ENCODE data around the gene AKIRIN1. TPM values are rescaled to one million over a fixed set of nuclear protein-coding genes. Genes with fewer than 3 reads are reported as not detected.
A peak's percentile ranks its signal among the peaks of the same experiment; 100 is the strongest.

The AKIRIN1 gene
- total RNA-seq, 1 experiment from 2014 or later = 60.0 TPM

GRCh38 chr1:39023140-39023539 lies 32.1 kb downstream of the AKIRIN1 start (continued):
- no peak for TF ChIP-seq RAD21 (IDR thresholded peaks at IDR 0.05; ENCODE audit: low read depth)

- no peaks in the 10 kb centered on the region for H3K9me3 ChIP-seq (ENCODE audit: control insufficient read depth in 1 of 2, insufficient read depth in 1 of 2, low read depth in 1 of 2, low read length in 2 of 2)
- peaks cover 7 to 17% of the 10 kb centered on the region in 2 experiments; a peak in 3 of 4 replicates for H3K4me1 ChIP-seq (ENCODE audit: control insufficient read depth in 1 of 2, insufficient read depth in 2 of 2, low read length in 2 of 2)
- no peaks in the 10 kb centered on the region for H4K20me1 ChIP-seq (ENCODE audit: insufficient read depth)
- RAD21 ChIA-PET (ENCODE audit: low non-redundant PET in 1 of 2, low total read pairs in 2 of 2, uncharacterized antibody in 2 of 2, unreplicated experiment in 2 of 2) = interaction anchor here in 1 of 2 experiments (1.0 kb wide), 1 partner anchor 67 kb away, joined by 3 read pairs; no protein-coding TSS in a partner anchor
- peaks cover 9 to 10% of the 10 kb centered on the region in 2 experiments for H3K36me3 ChIP-seq (ENCODE audit: control insufficient read depth in 1 of 2, insufficient read depth in 2 of 2, low read length in 2 of 2)
- H3K4me2 ChIP-seq (ENCODE audit: low read length) = peak within 1 kb of the TSS; percentile 72
- no peaks in the 10 kb centered on the region for H3K27me3 ChIP-seq (ENCODE audit: insufficient read depth, low read length)
- BruUV-seq (replicated peaks) = TSS peak; percentile 79
- POLR2A ChIA-PET = interaction anchor here (0.7 to 1.3 kb wide), 8 partner anchors 9 to 366 kb away, joined by 3 to 7 read pairs (median 4); no protein-coding TSS in a partner anchor
- H3K9ac ChIP-seq (ENCODE audit: low read length) = peak within 1 kb of the TSS; percentile 97
- intact Hi-C loops (cut with micrococcal nuclease) = loop anchor here (5.0 kb wide), 1 partner anchor 64 kb away; no protein-coding TSS in a partner anchor
- ATAC-seq (peak; percentile 88), DNase-seq (ENCODE audit: low read depth, low spot score) (peak; percentile 84)
- no peaks in the 10 kb centered on the region for H3K9me2 ChIP-seq (ENCODE audit: insufficient read depth)
- H3K4me3 ChIP-seq (replicated peaks in 1 of 2; ENCODE audit: low read depth in 1 of 2, low read length in 2 of 2) = peak within 1 kb of the TSS; percentile 84 to 98
- H2AFZ ChIP-seq (ENCODE audit: low read depth, low read length, poor library complexity, severe bottlenecking) = peak within 1 kb of the TSS; percentile 26
- H3K79me2 ChIP-seq (ENCODE audit: insufficient read depth, low read length) = peaks cover 45% of the 10 kb centered on the region
- H3K27ac ChIP-seq (ENCODE audit: low read depth, low read length) = peak within 1 kb of the TSS; percentile 75
- CTCF ChIA-PET = interaction anchor here (0.7 to 0.9 kb wide), 2 partner anchors 66 to 67 kb away, joined by 3 to 4 read pairs; no protein-coding TSS in a partner anchor
- peak; percentile 98 for TF ChIP-seq POLR2AphosphoS5 (IDR thresholded peaks at IDR 0.05; ENCODE audit: low read depth, low read length)
- TF ChIP-seq CEBPB (IDR thresholded peaks at IDR 0.05; ENCODE audit: low read depth) = no peak
- TF ChIP-seq YY1 (IDR thresholded peaks at IDR 0.05; ENCODE audit: extremely low read depth, insufficient replicate concordance, low read depth, low read length) = no peak
- peak; percentile 20 for TF ChIP-seq TCF7L2 (IDR thresholded peaks at IDR 0.05; ENCODE audit: borderline replicate concordance, extremely low read depth, insufficient read depth, insufficient read length)
- TF ChIP-seq ZNF274 (IDR thresholded peaks at IDR 0.05; ENCODE audit: low read depth, low read length) = no peak
- TF ChIP-seq SIN3A (IDR thresholded peaks at IDR 0.05; ENCODE audit: low read depth) = peak; percentile 80; the same call in 1 of the 2 replicates
- no peak for TF ChIP-seq ZBTB33 (IDR thresholded peaks at IDR 0.05; ENCODE audit: extremely low read depth, insufficient replicate concordance, low read length)
- no peak for TF ChIP-seq EZH2phosphoT487 (IDR thresholded peaks at IDR 0.05; ENCODE audit: borderline replicate concordance)
- TF ChIP-seq CBX3 (IDR thresholded peaks at IDR 0.05; ENCODE audit: low read depth) = 0 out of 2 replicates have a peak, but pooled peaks have one; percentile 14
- peak; percentile 68 for TF ChIP-seq ZFX (IDR thresholded peaks at IDR 0.05)
- TF ChIP-seq SRF (IDR thresholded peaks at IDR 0.05; ENCODE audit: low read depth) = peak; percentile 99
- TF ChIP-seq JUND (IDR thresholded peaks at IDR 0.05) = no peak
- no peak for TF ChIP-seq EZH2 (IDR thresholded peaks at IDR 0.05)
- TF ChIP-seq REST (IDR thresholded peaks at IDR 0.05; ENCODE audit: low read depth) = no peak
Observed at GRCh38 chr1:39026051-39026865, 35.2 kb downstream of the AKIRIN1 start, which contains the start of gene NDUFS5. TSS of gene NDUFS5 (plus strand) at chr1:39026350. CDS start at chr1:39028725, 2,375 bp downstream.
